Endodermal cell (in vitro differentiated cells): ENCODE data around the gene ZNF629. TPM values are rescaled to one million over a fixed set of nuclear protein-coding genes. Genes with fewer than 3 reads are reported as not detected.

Experiments
- DNase-seq: peaks from one replicate; pipeline ENCODE4 v3.0.0-alpha.2; 2017
- H3K27ac ChIP-seq: 2 replicates; pipeline ENCODE4 v1.5.1; 2013; ENCODE audit warnings: mild to moderate bottlenecking, low read depth, low read length, moderate library complexity
- H3K27me3 ChIP-seq: 2 replicates; pipeline ENCODE4 v1.6.1; 2013; ENCODE audit warnings: mild to moderate bottlenecking, low read length, moderate library complexity; ENCODE audit not compliant: insufficient read depth, control insufficient read depth, poor library complexity, severe bottlenecking
- H3K36me3 ChIP-seq: 2 replicates; pipeline ENCODE4 v1.7.0; 2013; ENCODE audit warnings: mild to moderate bottlenecking, low read length, moderate library complexity; ENCODE audit not compliant: control insufficient read depth, insufficient read depth
- H3K4me1 ChIP-seq: one replicate; pipeline ENCODE4 v1.7.0; 2013; ENCODE audit warnings: low read length; ENCODE audit not compliant: control insufficient read depth, insufficient read depth
- H3K4me3 ChIP-seq: 2 replicates; pipeline ENCODE4 v1.5.1; 2013; ENCODE audit warnings: mild to moderate bottlenecking, low read length, moderate library complexity
- H3K9ac ChIP-seq: 2 replicates; pipeline ENCODE4 v1.6.1; 2013; ENCODE audit warnings: mild to moderate bottlenecking, low read length, moderate library complexity; ENCODE audit not compliant: poor library complexity, severe bottlenecking; ENCODE audit errors: extremely low read depth
- H3K9me3 ChIP-seq: 2 replicates; pipeline ENCODE4 v1.6.1; 2013; ENCODE audit warnings: mild to moderate bottlenecking, low read length, moderate library complexity; ENCODE audit not compliant: control insufficient read depth
- H3K27ac Mint-ChIP-seq: 2 replicates; pipeline ENCODE4 v1.8.0; 2020; ENCODE audit warnings: mixed read lengths
- H3K27me3 Mint-ChIP-seq: 2 replicates; pipeline ENCODE4 v1.8.0; 2021; ENCODE audit warnings: mild to moderate bottlenecking, mixed read lengths; ENCODE audit not compliant: insufficient read depth
- H3K36me3 Mint-ChIP-seq: 2 replicates; pipeline ENCODE4 v1.8.0; 2020; ENCODE audit warnings: low read depth, mixed read lengths
- H3K4me1 Mint-ChIP-seq: 2 replicates; pipeline ENCODE4 v1.8.0; 2020; ENCODE audit warnings: mixed read lengths
- H3K4me3 Mint-ChIP-seq: 2 replicates; pipeline ENCODE4 v1.8.0; 2020; ENCODE audit warnings: mild to moderate bottlenecking, moderate library complexity, mixed read lengths
- H3K9me3 Mint-ChIP-seq: 2 replicates; pipeline ENCODE4 v1.8.0; 2020; ENCODE audit warnings: mild to moderate bottlenecking, mixed read lengths
- WGBS, 2 experiments: methylation state at CpG; one replicate each; pipeline versions ENCODE4 v1.1.5 to v1.1.7; 2013; ENCODE audit warnings: missing lambda C conversion rate in 2 of 2, mixed read lengths in 1 of 2; ENCODE audit not compliant: insufficient coverage in 1 of 2, insufficient read length in 1 of 2; 5-methylcytosine and 5-hydroxymethylcytosine counted together
- total RNA-seq, 2 donors: library from RNA; stranded (reverse); fragmentation: NEBNext Ultra II Directional in 1 of 2; extraction: Animal tissue kit (Norgen Biotek cat#: 25700) in 1 of 2; gene quantifications; 2 replicates in 1 of 2; 3 replicates in 1 of 2; pipeline ENCODE4 v1.2.1, GENCODE V29; 2021
- TF ChIP-seq, protein P1 (sequence below): fragments of 200-600 bp; sonication (generic); conservative IDR thresholded peaks from 2 replicates; pipeline ENCODE4 v1.5.0; 2021; ENCODE audit warnings: antibody characterized with exemption, mild to moderate bottlenecking

ZNF629 gene
- total RNA-seq, 2 donors from 2014 or later = 31.8 to 33.3 TPM

DNA sequence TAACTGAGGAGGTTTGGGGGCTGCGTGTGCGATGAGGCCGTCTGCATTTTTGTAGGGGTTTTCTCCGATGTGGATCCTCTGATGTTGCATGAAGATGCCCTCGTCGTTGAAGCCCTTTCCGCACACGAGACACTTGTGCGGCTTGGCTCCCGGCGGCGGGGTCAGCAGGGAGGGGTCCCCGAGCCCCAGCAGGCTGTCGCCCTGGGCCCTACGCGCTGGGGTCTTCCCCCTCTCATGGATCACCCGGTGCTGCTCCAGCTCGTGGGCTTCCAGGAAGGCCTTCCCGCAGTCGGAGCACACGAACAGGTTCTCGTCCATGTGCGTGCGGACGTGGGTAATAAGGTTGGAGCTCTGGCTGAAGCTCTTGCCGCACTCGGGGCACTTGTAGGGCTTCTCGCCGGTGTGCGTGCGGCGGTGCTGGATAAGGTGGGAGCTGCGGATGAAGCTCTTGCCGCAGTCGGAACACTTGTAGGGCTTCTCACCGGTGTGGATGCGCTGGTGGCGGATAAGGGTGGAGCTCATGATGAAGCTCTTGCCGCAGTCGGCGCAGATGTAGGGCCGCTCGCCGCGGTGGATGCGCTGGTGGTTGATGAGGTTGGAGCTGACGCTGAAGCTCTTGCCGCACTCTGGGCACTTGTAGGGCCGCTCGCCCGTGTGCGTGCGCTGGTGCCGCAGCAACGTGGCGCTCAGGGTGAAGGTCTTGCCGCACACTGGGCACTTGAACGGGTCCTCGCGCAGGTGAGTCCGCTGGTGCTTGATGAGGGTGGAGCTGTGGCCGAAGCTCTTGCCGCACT, 4.3 kb downstream of the ZNF629 start:
- DNase-seq = no peak
- Histone ChIP-seq H3K27ac (no peak overlapping the region), H3K36me3 (peaks cover 47% of the 10 kb centered on the region), H3K4me1 (no peaks in the 10 kb centered on the region), H3K4me3 (no peak overlapping the region), H3K27me3 (no peaks in the 10 kb centered on the region), H3K9me3 (no peaks in the 10 kb centered on the region), H3K9ac (no peak overlapping the region)
- Mint-ChIP-seq H3K27ac (no peak overlapping the region), H3K9me3 (no peaks in the 10 kb centered on the region), H3K4me3 (no peak overlapping the region), H3K27me3 (no peaks in the 10 kb centered on the region), H3K36me3 (peaks cover 33% of the 10 kb centered on the region), H3K4me1 (peaks cover 17% of the 10 kb centered on the region)
- 94 to 95% methylated on average over 51 to 63 of the region's 63 CpGs for WGBS, 2 experiments
- TF ChIP-seq, protein P1, sequence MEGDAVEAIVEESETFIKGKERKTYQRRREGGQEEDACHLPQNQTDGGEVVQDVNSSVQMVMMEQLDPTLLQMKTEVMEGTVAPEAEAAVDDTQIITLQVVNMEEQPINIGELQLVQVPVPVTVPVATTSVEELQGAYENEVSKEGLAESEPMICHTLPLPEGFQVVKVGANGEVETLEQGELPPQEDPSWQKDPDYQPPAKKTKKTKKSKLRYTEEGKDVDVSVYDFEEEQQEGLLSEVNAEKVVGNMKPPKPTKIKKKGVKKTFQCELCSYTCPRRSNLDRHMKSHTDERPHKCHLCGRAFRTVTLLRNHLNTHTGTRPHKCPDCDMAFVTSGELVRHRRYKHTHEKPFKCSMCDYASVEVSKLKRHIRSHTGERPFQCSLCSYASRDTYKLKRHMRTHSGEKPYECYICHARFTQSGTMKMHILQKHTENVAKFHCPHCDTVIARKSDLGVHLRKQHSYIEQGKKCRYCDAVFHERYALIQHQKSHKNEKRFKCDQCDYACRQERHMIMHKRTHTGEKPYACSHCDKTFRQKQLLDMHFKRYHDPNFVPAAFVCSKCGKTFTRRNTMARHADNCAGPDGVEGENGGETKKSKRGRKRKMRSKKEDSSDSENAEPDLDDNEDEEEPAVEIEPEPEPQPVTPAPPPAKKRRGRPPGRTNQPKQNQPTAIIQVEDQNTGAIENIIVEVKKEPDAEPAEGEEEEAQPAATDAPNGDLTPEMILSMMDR = no peak

DNA sequence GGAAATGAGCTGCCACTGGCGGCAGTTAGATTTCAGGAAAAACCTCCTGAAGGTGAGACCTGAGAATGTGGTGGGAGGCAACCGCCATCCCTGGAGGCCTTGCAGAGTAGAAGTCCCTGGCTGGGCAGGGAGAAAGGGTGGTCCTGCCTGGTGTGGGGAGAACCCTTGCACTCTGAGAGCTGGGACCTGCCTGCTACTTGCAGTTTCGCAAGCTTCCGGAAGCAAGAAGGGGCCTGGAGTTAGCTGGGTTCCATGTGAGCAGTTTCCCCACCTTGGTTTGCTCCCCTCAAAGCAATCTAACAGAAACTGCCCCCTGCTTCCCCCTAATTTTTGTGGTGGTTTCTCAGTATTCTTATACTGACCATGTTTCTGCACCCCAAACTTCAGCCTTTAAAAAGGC, 6.5 kb downstream of the ZNF629 start:
- Histone ChIP-seq H3K27me3 (no peaks in the 10 kb centered on the region), H3K4me1 (no peaks in the 10 kb centered on the region), H3K9ac (no peak overlapping the region), H3K36me3 (peaks cover 46% of the 10 kb centered on the region), H3K4me3 (no peak overlapping the region), H3K9me3 (no peaks in the 10 kb centered on the region), H3K27ac (no peak overlapping the region)
- Mint-ChIP-seq H3K4me1 (peaks cover 12% of the 10 kb centered on the region), H3K27me3 (no peaks in the 10 kb centered on the region), H3K9me3 (no peaks in the 10 kb centered on the region), H3K27ac (no peak overlapping the region), H3K36me3 (peaks cover 33% of the 10 kb centered on the region), H3K4me3 (no peak overlapping the region)
- 91 to 100% methylated on average over 1 to 4 of the region's 4 CpGs for WGBS, 2 experiments
- TF ChIP-seq, protein P1 = no peak
- DNase-seq = no peak

DNA sequence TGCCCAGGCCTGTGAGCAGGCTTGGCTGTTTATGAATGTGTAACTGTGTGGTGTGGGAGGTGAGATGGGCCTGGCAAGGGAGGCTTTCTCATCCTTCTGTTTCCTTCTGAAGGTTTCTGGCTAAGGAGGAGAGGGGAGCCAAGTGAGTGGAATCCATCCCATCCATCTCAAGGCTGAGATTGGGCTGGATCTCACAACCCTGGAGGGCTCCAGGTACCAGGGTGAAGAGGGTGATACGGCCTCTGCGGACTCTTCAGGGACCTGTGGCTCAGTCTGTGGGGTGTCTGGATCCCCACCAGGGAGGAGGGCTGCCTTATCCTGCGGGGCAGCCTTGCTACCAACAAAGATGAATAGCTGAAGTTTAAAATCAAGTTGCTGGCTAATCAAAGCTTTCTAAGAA, 7.0 kb downstream of the ZNF629 start:
- H3K9me3 Mint-ChIP-seq = no peaks in the 10 kb centered on the region
- Histone ChIP-seq H3K9me3 (no peaks in the 10 kb centered on the region), H3K4me3 (no peak overlapping the region), H3K27me3 (no peaks in the 10 kb centered on the region), H3K9ac (no peak overlapping the region), H3K27ac (no peak overlapping the region), H3K4me1 (no peaks in the 10 kb centered on the region), H3K36me3 (peaks cover 42% of the 10 kb centered on the region)
- H3K4me3 Mint-ChIP-seq = no peak overlapping the region
- peaks cover 13% of the 10 kb centered on the region for H3K4me1 Mint-ChIP-seq
- 83 to 93% methylated on average over 2 to 3 of the region's 3 CpGs for WGBS, 2 experiments
- no peak overlapping the region for H3K27ac Mint-ChIP-seq
- H3K36me3 Mint-ChIP-seq = peaks cover 29% of the 10 kb centered on the region
- no peak for DNase-seq
- no peaks in the 10 kb centered on the region for H3K27me3 Mint-ChIP-seq
- TF ChIP-seq, protein P1 = no peak
